A549 treated with dexamethasone at 1 μM for 4 hours (cell line): Measurements from ENCODE around the gene KLHL9. TPM values are rescaled to one million over a fixed set of nuclear protein-coding genes. Genes with fewer than 3 reads are reported as not detected.

Source experiments
- total RNA-seq: library from RNA; stranded (reverse); fragments of 200-300 nt; extraction: Qiagen RNA extraction; gene quantifications from 5 replicates; pipeline ENCODE4 v1.2.3, GENCODE V29; 2022

The KLHL9 gene, protein sequence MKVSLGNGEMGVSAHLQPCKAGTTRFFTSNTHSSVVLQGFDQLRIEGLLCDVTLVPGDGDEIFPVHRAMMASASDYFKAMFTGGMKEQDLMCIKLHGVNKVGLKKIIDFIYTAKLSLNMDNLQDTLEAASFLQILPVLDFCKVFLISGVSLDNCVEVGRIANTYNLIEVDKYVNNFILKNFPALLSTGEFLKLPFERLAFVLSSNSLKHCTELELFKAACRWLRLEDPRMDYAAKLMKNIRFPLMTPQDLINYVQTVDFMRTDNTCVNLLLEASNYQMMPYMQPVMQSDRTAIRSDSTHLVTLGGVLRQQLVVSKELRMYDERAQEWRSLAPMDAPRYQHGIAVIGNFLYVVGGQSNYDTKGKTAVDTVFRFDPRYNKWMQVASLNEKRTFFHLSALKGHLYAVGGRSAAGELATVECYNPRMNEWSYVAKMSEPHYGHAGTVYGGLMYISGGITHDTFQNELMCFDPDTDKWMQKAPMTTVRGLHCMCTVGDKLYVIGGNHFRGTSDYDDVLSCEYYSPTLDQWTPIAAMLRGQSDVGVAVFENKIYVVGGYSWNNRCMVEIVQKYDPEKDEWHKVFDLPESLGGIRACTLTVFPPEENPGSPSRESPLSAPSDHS
- 15.3 to 21.4 TPM (median 19.5 TPM) in 5 replicates for total RNA-seq

DNA sequence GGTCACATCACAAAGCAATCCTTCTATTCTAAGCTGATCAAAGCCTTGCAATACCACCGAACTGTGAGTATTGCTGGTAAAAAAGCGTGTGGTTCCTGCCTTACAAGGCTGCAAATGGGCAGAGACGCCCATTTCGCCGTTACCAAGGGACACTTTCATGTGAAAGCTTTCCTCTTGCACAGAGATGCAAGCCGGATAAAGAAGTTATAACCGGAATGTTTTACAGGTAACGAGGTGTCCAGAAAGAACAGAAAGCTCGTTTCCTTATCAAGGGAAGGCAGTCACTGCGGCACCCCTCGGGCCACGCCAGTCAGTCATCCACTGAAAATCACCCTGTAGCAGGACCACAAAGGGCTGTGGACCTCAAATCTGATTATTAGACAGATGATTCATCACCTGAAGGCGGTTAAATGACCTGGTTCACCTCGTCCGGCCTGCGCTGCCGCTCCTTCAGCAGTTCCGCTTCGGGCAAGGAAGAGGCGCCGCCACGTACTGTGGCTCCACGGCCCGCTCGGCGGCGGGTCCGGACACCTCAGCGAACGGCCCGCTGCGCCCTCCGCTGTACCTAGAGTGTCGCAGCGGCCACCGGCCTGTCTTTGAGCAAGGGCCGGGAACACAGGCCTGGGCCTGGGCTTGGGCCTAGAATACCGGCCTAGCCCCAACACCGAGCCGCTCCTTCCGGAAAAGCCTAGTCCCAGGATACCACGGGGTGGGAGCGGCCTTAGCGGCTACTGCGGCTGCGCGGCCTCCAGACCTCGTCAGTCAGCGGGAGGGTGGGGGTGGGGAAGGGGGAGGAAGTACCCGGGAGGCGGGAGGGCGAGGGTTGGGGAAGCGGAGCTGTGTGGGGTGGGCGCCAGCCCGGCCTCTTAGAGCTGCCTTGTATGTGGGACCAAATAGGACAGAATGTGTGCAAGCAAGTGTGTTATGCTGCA is at the start of gene KLHL9:
Gene KLHL9, minus strand, starts transcription at position 704 of the 932 bp plus-strand sequence. Its CDS starts 545 bp downstream, at position 159.

DNA sequence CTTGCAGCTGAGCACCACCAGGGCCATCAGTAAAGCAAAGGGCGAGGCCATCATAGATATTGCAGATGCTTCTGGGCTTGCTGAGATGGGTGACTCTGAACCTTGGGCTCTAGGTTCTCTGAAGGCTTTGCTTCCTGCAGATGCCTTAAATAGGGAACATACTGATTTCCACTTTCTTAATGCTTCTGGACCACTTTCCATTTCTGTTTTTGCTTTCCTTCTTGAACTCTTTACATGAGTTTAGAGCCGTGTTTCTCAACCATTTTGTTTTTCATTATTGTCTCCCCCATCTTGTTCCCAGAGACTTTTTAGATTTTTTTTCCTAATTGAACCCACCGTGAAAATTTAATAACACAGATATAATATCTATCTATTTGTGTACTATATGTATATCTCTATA is 32.8 kb upstream of the KLHL9 start, which contains the start of gene IFNA13:
Gene IFNA13, minus strand, starts transcription at position 101 of the 400 bp plus-strand sequence. Its CDS starts 47 bp downstream, at position 54.

DNA sequence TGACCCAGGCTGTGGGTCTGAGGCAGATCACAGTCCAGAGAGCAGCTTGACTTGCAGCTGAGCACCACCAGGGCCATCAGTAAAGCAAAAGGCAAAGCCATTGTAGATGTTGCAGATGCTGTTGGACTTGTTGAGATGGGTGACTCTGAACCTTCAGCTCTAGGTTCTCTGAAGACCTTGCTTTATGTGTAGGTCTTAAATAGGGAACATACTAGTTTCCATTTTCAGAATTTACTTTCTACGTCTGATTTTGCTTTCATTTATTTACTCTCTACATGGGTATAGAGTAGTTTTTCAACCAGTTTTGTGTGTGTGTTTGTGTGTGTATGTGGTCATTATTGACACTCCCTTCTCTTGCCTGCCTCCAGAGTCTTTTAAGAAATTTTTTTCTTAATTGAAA is 15.6 kb upstream of the KLHL9 start, which contains the start of gene IFNA6:
Gene IFNA6, minus strand, starts transcription at position 101 of the 400 bp plus-strand sequence. Its CDS starts 0 bp downstream, at position 101.

DNA sequence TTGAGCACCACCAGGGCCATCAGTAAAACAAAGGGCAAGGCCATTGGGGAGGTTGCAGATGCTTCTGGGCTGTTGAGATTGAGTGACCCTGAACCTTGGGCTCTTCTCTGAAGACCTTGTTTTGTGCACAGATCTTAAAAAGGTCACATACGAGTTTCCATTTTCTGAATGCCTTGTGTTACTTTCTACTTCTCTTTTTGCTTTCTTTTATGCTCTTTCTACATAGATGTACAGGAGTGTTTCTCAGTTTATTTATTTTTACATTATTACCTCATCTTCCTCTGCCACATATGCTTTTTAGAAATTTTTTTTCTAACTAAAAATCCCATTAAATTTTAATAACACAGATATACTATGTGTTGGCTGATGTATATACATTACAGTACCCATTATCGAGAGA is 30.0 kb downstream of the KLHL9 start, which contains the start of gene IFNA5:
Gene IFNA5, minus strand, starts transcription at position 101 of the 400 bp plus-strand sequence. Its CDS starts 57 bp downstream, at position 44.

Other genes starting within 250 kb of the KLHL9 start
- gene IFNW1, start 193.6 kb downstream of the KLHL9 start, total RNA-seq: not detected in 5 replicates
- not detected in 5 replicates for gene IFNA21, start 168.7 kb downstream of the KLHL9 start, total RNA-seq
- gene IFNA4, start 147.8 kb downstream of the KLHL9 start, total RNA-seq: not detected in 5 replicates
- not detected in 5 replicates for gene IFNA7, start 133.2 kb downstream of the KLHL9 start, total RNA-seq
- gene IFNA10, start 128.3 kb downstream of the KLHL9 start, total RNA-seq: not detected in 5 replicates
- not detected in 5 replicates for gene IFNA16, start 118.1 kb downstream of the KLHL9 start, total RNA-seq
- not detected in 5 replicates for gene IFNA17, start 107.2 kb downstream of the KLHL9 start, total RNA-seq
- not detected in 5 replicates for gene IFNA14, start 95.4 kb downstream of the KLHL9 start, total RNA-seq
- gene IFNA5, start 30.1 kb downstream of the KLHL9 start, total RNA-seq: not detected in 5 replicates
- not detected in 5 replicates for gene IFNA6, start 15.5 kb upstream of the KLHL9 start, total RNA-seq
- gene IFNA13, start 32.7 kb upstream of the KLHL9 start, total RNA-seq: not detected in 5 replicates
- not detected in 5 replicates for gene IFNA2, start 50.0 kb upstream of the KLHL9 start, total RNA-seq
- gene IFNA8, start 73.7 kb upstream of the KLHL9 start, total RNA-seq: not detected in 5 replicates
- not detected in 5 replicates for gene IFNA1, start 105.0 kb upstream of the KLHL9 start, total RNA-seq
- gene IFNE, start 146.9 kb upstream of the KLHL9 start, total RNA-seq: 0.49 to 0.83 TPM (median 0.73 TPM) in 5 replicates